DMS53 treated with DMSO at 0.1 percent for 48 hours (cell line): ENCODE data around the gene STAG3.
"Not testable (repeated sequence)": the region's sequence is repeated elsewhere in the genome, so short reads cannot be mapped to it uniquely, and the experiment has no call there.

Experiments
- DNase-seq: peaks from one replicate; lab custom pipeline; 2025; ENCODE audit not compliant: unreplicated experiment; lab: John Stamatoyannopoulos, UW

STAG3 gene, protein sequence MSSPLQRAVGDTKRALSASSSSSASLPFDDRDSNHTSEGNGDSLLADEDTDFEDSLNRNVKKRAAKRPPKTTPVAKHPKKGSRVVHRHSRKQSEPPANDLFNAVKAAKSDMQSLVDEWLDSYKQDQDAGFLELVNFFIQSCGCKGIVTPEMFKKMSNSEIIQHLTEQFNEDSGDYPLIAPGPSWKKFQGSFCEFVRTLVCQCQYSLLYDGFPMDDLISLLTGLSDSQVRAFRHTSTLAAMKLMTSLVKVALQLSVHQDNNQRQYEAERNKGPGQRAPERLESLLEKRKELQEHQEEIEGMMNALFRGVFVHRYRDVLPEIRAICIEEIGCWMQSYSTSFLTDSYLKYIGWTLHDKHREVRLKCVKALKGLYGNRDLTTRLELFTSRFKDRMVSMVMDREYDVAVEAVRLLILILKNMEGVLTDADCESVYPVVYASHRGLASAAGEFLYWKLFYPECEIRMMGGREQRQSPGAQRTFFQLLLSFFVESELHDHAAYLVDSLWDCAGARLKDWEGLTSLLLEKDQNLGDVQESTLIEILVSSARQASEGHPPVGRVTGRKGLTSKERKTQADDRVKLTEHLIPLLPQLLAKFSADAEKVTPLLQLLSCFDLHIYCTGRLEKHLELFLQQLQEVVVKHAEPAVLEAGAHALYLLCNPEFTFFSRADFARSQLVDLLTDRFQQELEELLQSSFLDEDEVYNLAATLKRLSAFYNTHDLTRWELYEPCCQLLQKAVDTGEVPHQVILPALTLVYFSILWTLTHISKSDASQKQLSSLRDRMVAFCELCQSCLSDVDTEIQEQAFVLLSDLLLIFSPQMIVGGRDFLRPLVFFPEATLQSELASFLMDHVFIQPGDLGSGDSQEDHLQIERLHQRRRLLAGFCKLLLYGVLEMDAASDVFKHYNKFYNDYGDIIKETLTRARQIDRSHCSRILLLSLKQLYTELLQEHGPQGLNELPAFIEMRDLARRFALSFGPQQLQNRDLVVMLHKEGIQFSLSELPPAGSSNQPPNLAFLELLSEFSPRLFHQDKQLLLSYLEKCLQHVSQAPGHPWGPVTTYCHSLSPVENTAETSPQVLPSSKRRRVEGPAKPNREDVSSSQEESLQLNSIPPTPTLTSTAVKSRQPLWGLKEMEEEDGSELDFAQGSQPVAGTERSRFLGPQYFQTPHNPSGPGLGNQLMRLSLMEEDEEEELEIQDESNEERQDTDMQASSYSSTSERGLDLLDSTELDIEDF

DNA sequence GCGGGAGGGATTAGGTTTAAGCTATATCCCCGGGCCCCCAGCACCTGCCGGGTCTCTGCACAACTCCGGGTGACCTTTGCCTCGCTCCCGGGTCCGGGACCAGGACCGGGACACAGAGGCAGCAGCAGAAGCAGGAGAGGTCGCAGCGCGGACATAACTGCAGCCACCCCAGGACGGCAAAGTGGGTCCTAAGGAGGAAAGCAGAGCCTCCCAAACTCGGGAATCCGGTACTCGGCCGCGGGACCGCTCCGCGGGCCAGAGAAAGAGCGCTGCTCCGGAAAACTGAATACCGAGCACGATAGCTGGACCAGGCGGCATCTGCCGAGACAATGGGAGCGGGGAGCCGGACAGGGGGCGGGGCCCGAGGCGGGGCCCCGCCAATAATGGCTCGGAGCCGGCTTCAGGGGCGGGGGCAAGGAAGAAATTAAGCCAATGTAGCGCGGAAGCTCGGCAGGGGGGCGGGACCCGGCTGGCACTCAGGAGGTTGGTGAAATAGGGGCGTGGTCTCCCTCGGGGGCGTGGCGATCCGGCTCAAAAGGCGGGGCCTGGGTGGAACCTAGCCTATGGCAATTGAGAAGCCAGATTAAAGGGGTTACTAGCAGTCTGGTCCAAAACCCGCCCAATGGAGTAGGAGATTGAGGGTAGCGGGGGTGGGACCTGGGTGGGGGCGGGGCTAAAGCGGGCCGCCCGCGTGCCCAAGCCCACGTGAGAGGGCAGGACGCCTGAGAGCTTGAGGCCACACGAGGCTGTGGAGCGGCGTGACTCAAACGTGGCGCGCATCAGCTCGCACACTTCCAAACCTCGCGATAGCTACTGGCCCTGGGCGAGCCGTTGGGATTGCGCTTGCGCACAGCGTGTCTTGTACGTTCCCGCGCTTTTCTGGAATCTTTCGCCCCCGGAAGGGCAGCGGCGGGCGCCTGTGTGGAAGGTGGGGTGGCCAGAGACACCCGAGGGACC, at the start of gene STAG3, which contains the start of gene GPC2:
Gene STAG3 (plus strand): TSS at position 874 of the 957 bp plus-strand sequence. CDS start 2,639 bp downstream, outside the sequence.
Gene GPC2 (minus strand): TSS at position 337 of the 957 bp plus-strand sequence. CDS start 182 bp downstream, at position 155.
- peak; percentile 94 for DNase-seq

DNA sequence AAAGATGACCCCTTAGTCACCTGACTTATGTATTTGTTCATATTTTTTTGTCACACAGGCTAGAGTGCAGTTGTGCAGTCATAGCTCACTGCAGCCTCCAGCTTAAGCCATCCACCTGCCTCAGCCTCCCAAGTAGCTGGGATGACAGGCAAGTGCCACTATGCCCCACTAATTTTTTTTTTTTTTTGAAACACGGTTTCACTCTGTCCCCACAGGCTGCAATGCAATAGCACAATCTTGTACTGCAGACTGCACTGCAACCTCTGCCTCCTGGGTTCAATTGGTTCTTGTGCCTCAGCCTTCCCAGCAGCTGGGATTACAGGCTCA, 49.1 kb upstream of the STAG3 start:
- DNase-seq, result no peak

DNA sequence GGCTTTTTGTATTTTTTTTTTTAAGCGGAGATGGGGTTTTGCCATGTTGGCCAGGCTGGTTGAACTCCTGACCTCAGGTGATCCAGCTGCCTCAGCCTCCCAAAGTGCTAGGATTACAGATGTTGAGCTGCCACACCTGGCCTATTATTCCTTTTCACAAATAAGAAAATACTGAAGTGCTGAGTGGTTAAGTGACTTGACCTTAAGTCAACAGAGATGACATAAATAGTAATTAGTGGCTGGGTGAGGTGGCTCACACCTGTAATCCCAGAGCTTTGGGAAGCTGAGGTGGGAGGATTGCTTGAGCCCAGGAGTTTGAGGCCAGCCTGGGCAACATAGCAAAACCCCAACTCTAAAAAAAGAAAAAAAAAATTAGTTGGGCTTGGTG, 47.5 kb upstream of the STAG3 start:
- DNase-seq, result peak; percentile 93

DNA sequence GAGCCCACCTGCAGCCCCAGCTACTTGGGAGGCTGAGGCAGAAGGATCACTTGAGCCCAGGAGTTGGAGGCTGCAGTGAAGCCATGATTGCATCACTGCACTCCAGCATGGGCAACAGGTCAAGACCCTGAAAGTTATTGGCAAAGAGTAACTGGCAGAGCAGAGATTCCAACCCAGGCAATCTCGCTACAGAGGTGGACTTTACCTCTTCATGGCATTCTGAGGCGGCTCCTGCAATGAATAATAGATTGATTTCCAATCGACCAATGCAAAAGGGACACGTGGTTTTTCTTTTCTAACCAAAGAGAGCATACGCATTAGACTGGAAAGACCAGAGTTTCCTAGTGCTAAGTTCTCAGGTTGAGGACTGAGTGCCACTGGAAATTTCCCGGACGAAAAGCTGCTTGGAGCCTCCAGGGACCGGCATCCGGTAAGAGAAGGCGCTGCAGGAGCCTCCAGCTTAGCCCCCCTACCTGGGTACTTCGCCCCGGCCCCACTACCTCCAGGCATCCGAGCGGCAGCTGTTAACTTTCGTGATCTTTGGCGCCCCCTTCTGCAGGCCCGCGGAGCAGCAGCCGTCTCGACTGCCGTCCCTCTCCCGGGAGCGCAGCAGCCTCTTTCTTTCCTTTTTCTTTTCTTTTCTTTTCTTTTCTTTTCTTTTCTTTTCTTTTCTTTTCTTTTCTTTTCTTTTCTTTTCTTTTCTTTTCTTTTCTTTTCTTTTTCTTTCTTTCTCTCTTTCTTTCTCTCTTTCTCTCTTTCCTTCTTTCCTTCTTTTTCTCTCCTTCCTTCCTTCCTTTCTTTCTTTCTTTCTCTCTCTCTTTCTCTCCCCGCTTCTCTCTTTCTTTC, 46.9 kb upstream of the STAG3 start:
- DNase-seq, result peak; percentile 88

DNA sequence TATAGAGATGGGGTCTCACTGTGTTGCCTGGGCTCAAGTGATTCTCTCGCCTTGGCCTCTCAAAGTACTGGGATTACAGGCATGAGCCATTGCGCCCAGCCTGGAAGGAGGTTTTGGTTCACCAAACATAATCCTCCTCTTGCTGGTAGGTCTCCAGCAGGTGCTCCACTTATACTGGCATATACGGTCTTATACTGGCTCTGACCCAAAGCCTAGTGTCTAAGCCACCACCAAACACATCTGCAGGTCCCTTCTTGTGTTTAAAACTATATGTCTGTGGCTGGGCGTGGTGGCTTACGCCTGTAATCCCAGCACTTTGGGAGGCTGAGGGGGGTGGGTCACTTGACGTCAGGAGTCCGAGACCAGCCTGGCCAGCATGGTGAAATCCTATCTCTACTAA, 45.6 kb upstream of the STAG3 start:
- DNase-seq, result peak; percentile 29

DNA sequence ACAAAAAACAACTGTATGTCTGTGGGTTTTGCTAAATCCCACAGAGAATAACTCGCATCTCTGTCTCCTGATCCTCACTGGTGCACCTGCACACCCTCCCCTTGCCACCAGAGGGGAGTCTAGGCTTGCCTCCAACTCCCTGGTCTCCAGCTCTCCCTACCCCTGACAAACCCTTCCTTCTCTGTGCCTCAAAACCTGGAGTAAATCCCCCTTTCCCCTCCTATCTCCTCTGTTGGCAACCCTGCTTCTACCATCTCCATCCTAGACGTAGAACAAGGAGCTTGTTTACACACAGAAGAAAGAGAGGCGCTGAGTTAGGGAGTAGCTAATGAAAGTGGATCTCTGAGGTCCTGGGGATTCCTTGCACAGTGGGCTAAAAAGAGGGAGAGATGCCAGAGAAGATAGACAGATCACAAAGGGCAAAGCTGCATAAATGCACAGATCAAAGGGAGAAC, 45.0 kb upstream of the STAG3 start:
- peak; percentile 68 for DNase-seq

DNA sequence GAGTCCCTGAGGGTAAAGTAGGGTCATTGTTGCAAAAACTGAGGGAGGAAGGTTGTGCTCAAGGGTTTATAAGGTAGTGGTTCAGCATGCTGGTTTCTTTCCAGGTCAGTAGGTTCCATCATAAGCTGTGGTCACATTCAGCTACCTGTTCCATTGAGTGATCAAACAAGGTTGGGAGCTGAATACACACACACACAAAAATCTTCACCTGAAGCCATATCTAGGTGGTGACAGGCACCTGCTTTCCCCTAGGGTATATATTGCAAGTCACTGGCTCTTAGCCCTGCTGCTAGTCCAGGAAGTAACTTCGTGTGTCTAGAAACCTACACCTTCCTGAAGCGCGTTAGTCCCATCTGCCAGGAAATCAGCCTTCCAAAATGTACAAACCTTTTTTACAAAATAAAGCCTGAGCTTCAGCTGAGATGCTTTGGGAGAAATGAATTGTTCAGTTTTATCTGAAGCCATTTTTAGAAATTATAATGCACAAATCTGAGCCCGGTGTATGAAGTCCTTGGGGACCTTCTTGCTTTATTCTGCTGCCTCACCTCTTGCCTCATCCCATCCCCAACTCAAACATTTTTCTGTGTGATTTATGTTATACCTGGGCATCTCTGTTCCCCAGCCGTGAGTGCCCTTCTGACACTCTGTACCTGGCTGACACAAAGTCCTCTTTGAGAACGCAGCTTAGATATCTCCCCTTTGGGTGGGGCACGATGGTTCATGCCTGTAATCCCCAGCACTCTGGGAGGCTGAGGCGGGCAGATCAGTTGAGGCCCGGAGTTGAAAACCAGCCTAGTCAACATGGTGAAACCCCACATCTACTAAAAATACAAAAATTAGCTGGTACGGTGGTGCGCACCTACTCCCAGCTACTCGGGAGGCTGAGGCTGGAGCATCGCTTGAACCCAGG, 39.6 kb upstream of the STAG3 start:
- DNase-seq, result peak; percentile 37

DNA sequence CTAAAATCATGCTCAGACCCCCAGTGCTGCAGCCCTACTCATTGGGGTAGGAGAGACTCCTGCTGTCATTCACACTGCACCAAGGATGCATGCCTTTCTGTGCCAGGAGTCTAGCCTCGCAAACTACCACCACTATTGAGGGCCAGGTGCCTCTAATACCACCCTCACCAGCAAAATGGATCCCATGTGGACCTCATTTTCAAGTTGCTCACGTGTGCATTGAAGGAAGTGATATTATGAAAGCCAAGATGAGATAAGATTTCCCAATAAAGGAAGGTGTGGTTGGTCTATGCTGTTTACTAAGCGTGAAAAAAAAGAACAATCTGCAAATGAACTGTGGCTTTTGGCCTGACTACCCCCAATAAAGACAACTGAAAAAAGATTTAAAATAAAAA, 36.2 kb upstream of the STAG3 start:
- DNase-seq, result no peak

DNA sequence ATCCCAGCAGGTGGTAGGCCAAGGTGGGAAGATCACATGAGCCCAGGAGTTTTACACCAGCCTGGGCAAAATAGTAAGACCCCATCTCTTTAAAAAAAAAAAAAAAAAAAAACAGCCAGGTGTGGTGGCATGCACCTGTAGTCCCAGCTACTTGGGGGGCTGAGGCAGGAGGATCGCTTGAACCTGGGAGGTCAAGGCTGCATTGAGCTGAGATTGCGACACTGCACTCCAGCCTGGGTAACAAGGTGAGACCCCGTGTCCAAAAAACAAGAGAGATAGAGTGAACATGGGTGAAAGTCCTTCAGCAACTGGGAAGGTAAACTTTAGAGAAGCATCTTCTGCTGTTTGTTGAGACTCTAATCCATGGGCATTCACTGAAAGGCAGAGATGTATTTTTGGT, 35.3 kb upstream of the STAG3 start:
- no peak for DNase-seq

DNA sequence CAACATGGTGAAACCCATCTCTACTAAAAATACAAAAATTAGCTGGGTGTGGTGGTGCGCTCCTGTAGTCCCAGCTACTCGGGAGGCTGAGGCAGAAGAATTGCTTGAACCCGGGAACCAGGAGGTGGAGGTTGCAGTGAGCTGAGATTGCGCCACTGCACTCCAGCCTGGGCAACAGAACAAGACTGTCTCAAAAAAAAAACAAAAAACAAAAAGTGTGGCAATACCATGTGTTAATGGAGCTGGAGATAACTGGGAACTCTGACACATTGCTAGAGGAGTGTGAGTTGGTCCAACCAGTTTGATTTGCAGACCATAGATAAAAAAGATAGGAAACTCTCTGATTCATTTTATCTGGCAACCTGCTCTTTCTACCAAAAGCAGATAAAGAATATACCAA, 31.4 kb upstream of the STAG3 start:
- DNase-seq, result not testable (repeated sequence)

DNA sequence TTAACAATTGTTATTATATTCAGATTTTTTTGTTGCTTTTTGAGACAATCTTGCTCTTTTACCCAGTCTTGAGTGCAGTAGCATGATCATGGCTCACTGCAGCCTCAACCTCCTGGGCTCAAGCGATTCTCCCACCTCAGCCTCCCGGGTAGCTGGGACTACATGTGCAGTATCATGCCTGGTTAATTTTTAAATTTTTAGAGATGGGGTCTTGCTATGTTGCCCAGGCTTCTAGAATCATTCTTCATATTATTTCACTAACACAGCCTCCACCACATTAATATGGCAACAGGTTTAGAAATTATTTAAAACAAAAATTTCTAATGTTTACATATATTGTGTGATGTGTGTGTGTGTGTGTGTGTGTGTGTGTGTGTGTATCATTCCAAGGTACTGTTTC, 30.4 kb upstream of the STAG3 start:
- DNase-seq, result no peak

DNA sequence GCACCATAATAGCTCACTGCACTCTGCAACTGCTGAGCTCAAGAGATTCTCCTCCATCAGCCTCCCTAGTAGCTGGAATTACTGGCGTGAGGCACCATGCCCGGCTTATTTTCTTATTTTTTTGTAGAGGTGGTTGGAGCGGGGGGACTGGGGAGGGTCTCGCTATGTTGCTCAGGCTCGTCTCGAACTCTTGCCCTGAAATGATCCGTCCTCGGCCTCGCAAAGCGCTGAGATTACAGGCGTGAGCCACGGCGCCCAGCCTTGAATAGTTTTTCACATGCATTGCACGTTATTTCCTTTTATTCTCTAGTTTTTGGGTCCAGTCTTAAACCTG, 29.5 kb upstream of the STAG3 start:
- no peak for DNase-seq

DNA sequence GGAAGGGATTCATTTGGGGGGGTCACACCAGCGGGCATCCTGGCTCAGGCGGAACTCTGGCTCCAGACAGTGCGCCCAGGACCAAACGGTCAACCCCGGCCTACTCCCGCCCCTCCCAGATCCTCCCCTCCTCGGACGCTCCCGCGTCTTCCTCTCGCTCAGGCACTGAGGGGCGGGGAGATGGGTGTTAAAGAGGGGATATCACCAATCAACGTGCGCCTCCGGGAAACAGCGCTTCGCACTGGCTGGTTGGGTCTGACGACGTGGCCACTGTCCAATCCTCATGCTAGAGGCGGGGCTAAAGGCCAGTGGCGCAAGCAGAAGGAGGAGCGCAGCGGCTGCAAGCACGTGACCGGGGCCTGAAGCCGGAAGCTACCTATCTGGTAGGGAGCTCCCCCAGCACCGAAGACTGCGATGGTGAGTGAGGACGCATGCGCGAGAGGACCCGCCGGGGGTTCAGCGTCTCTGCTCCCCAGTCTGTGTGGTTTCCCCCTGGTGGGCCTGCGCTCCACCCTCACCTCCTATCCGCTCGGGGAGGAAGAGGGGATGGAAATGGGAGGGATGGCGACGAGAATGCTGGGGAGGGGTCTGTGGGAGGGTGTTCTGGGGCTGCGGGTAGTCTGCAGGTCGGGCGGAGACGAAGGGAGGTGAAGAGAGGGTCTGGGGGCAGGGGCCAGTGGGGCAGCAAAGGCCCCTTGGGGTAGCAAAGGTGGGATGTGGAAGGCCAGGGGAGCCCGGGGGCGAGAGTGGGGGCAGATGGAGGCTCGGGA, 29.0 kb upstream of the STAG3 start, which contains the start of gene LAMTOR4:
Gene LAMTOR4 (plus strand): TSS at position 360 of the 770 bp plus-strand sequence. CDS start 55 bp downstream, at position 415.
- peak; percentile 99 for DNase-seq

DNA sequence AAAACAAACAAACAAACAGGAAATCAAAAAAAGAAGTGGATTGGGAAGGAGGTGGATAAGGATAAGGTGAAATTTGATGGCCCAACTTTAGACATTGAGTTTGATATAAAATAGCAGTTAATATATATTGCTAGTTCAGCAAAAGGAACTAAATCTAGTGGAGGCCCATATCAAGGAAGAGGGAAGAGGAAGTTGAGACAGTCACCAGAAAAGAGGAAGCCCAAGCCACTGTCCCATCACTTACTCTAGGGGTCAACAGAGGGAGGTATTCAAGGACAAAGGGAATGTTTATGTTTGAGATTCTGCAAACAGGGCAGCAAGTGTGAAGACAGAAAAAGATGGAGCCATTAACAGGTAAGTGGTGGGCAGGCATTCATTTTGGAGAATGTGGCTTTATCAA, 25.3 kb upstream of the STAG3 start:
- DNase-seq, result no peak

DNA sequence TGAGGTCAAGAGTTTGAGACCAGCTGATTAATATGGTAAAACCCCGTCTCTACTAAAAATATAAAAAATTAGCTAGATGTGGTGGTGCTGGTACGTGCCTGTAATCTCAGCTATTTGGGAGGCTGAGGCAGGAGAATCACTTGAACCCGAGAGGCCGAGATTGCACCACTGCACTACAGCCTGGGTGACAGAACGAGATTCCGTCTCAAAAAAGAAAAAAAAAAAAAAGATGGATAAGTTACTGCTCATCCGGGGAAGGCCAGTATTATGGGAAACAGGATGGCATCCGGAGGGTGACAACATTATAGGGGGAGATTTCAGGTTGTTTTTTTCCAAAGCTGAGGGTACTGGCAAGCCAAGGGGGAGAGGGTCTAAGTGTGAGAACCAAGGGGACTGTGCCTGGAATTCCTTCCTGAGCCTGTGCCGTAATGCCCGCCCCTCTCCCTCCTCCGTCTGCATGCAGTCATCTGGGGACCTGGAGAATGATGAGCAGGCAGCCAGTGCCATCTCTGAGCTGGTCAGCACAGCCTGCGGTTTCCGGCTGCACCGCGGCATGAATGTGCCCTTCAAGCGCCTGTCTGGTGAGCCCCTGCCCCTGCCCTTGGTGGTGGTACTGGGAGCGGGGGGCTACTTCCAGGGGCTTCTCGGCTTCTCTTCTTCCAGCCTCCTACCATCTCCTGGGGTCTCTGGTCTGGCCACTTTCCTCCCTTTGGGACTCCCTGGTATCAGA, 24.6 kb upstream of the STAG3 start:
- no peak for DNase-seq

DNA sequence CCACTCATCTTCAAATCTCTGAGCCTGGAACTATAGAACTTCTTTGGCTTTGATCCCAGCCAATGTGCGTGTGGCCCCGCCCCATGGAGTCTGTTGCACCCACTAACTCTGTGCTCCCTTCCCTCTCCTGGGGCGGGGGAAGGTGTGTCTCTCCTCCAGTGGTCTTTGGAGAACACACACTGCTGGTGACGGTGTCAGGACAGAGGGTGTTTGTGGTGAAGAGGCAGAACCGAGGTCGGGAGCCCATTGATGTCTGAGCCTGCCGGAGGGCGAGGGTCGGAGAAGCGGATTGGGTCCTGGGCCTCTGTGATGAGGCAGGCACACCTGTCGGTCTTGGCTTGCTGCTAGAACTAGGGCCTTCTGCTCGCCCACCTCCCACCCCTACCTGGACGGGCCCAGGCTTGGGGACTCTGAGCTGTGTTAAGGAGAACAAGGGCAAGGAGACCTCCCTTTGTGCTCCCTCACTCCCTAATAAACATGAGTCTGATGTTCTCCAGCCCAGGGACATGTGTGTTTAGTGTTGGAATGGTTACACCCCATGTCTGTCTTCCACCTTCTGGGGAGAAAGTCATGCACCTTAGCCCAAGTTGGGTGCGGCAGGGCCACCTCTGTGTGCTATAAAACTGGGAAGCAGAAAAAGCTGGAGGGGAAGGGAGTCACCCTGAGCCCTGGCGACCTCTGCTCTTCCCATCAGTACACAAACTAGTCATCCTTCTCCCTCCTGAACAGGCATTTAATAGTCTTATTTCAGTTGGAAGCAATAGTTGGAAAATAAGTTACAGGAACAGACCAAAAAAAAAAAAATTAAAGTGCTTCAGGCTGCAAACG, 23.8 kb upstream of the STAG3 start:
- no peak for DNase-seq
